Stimulated activated CD8-positive, alpha-beta memory T cell treated with anti-CD3 and anti-CD28 coated beads, Interleukin-7, amount 100 ng/mL, for 1 hour (primary cell): ENCODE measurements around the gene LRTM2.

Experiments
- DNase-seq, 2 donors: peaks; one replicate each; pipeline ENCODE4 v3.0.0-alpha.2; 2020; ENCODE audit warnings: low read depth in 2 of 2

The LRTM2 gene

GRCh38 chr12:1829306-1829900 lies 9.0 kb downstream of the LRTM2 start:
- DNase-seq, result no peak

- no peak for DNase-seq
Observed at GRCh38 chr12:1830401-1830845, 10.1 kb downstream of the LRTM2 start.

- no peak for DNase-seq
Observed at GRCh38 chr12:1830981-1831963, 10.9 kb downstream of the LRTM2 start.

- no peak for DNase-seq
Observed at GRCh38 chr12:1832801-1833595, 12.6 kb downstream of the LRTM2 start.

GRCh38 chr12:1833596-1834028 lies 13.2 kb downstream of the LRTM2 start:
- no peak for DNase-seq

- DNase-seq, result no peak
Observed at GRCh38 chr12:1834186-1834925, 14.0 kb downstream of the LRTM2 start.

GRCh38 chr12:1835211-1836131 lies 15.1 kb downstream of the LRTM2 start:
- no peak for DNase-seq

- no peak for DNase-seq
Observed at GRCh38 chr12:1836241-1836803, 16.0 kb downstream of the LRTM2 start.

GRCh38 chr12:1836854-1837421 lies 16.6 kb downstream of the LRTM2 start:
- DNase-seq, result no peak

GRCh38 chr12:1837541-1838204 lies 17.3 kb downstream of the LRTM2 start:
- DNase-seq, result no peak

- DNase-seq, result no peak
Observed at GRCh38 chr12:1838205-1838993, 18.0 kb downstream of the LRTM2 start.

- DNase-seq, result no peak
Observed at GRCh38 chr12:1838994-1839365, 18.6 kb downstream of the LRTM2 start.

GRCh38 chr12:1839464-1839863 lies 19.1 kb downstream of the LRTM2 start:
- no peak for DNase-seq

- no peak for DNase-seq
Observed at GRCh38 chr12:1839956-1840951, 19.9 kb downstream of the LRTM2 start.

- no peak for DNase-seq
Observed at GRCh38 chr12:1840981-1841425, 20.6 kb downstream of the LRTM2 start.

GRCh38 chr12:1841586-1842182 lies 21.3 kb downstream of the LRTM2 start:
- no peak for DNase-seq
